ENCODE data around the gene TRAPPC3L.

DNA sequence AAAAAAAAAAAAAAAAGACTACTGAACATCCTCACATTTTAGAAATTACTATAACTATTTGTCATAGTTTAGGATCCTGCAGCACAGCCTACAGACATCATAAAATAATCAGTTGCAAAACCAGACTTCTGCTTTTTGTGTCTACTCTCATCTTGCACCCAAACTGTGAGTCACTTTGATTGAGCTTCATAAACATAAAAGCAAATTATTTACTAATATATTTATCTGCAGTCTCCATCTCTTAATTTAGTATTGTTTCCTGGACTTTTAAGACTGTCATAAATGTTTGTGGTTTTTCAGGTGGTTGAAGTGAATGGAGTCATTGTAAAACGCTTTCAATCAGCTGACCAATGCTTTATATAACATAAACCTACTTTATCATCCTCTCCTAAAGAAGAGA, 99.1 kb downstream of the TRAPPC3L start:
- no peak for TF ChIP-seq EZH2 (IDR thresholded peaks at IDR 0.05)
- TF ChIP-seq POLR2AphosphoS5 (IDR thresholded peaks at IDR 0.05; ENCODE audit: borderline replicate concordance, low read depth, low read length) = no peak

Data from SK-N-MC (cell line).